Stomach (tissue), 9 donors: ENCODE results near the gene FOXK2. TPM values are rescaled to one million over a fixed set of nuclear protein-coding genes. Genes with fewer than 3 reads are reported as not detected.
A peak's percentile ranks its signal among the peaks of the same experiment; 100 is the strongest.

Source experiments
- DNase-seq, 2 donors: peaks; one replicate each; pipeline versions ENCODE4 v3.0.0 to v3.0.0-alpha.2; 2013 to 2019
- H3K27ac ChIP-seq, 5 donors: fragments of 200-600 bp in 4 of 5; sonication (generic) in 4 of 5; one replicate each; pipeline ENCODE4 v1.5.1; 2013 to 2019; ENCODE audit warnings: mild to moderate bottlenecking in 1 of 5, moderate library complexity in 1 of 5
- H3K27me3 ChIP-seq, 3 donors: fragments of 200-600 bp; sonication (generic); one replicate each; pipeline ENCODE4 v1.5.1; 2017 to 2019; ENCODE audit warnings: mixed run types in 1 of 3
- H3K36me3 ChIP-seq, 4 donors: fragments of 200-600 bp; sonication (generic); 1 replicate in 3 of 4; 2 replicates in 1 of 4; pipeline ENCODE4 v1.5.1; 2016 to 2019
- H3K4me1 ChIP-seq, 4 donors: fragments of 200-600 bp; sonication (generic); one replicate each; pipeline ENCODE4 v1.5.1; 2016 to 2019
- H3K4me3 ChIP-seq, 4 donors: fragments of 200-600 bp; sonication (generic) in 3 of 4; one replicate each; pipeline ENCODE4 v1.5.1; 2016 to 2019; ENCODE audit warnings: mild to moderate bottlenecking in 1 of 4
- H3K9me3 ChIP-seq, 4 donors: fragments of 200-600 bp; sonication (generic); one replicate each; pipeline ENCODE4 v1.5.1; 2016 to 2019
- EP300 ChIP-seq: sonication (generic); formaldehyde crosslinking; IDR thresholded peaks from one replicate; pipeline ENCODE4 v1.6.1; 2017; ENCODE audit warnings: antibody characterized with exemption
- POLR2A ChIP-seq, 4 donors: fragments of 450-650 bp; IDR thresholded peaks; one replicate each; pipeline ENCODE4 v1.6.1; 2016; ENCODE audit warnings: antibody characterized with exemption in 4 of 4, control low read depth in 2 of 4, mild to moderate bottlenecking in 1 of 4, moderate library complexity in 1 of 4
- POLR2AphosphoS5 ChIP-seq, 3 donors: sonication (generic); formaldehyde crosslinking; IDR thresholded peaks; one replicate each; pipeline ENCODE4 v1.6.1; 2016; ENCODE audit warnings: antibody characterized with exemption in 3 of 3
- WGBS, 5 donors: extraction: QIAGEN DNeasy Blood & Tissue Kit in 3 of 5; methylation state at CpG; one replicate each; pipeline versions ENCODE4 v1.1.5 to v1.1.7; 2013 to 2018; 5-methylcytosine and 5-hydroxymethylcytosine counted together
- intact Hi-C: fragments of 100-400 bp; cut with DNase I; formaldehyde crosslinking; loops from one replicate; pipeline ENCODE4 v1.15.1; 2023; ENCODE audit warnings: low total_unique reads
- polyA plus RNA-seq, 3 donors: library from polyadenylated mRNA; stranded (reverse); fragments of 200-250 nt; gene quantifications; one replicate each; pipeline ENCODE4 v1.2.3, GENCODE V29; 2013
- total RNA-seq, 5 donors: library from RNA; depleted of rRNA; stranded (reverse); fragments of >200 nt; gene quantifications; one replicate each; pipeline versions ENCODE4 v1.1.0 to v1.2.3, GENCODE V29; 2014 to 2016
- TF ChIP-seq, protein P1 (sequence below), 7 experiments: fragments of 450-650 bp in 4 of 7; fragments of 200-600 bp in 3 of 7; sonication (generic) in 3 of 7; IDR thresholded peaks; one replicate each; pipeline ENCODE4 v1.5.1; 2016 to 2019; ENCODE audit warnings: antibody characterized with exemption in 7 of 7, control low read depth in 2 of 7, mild to moderate bottlenecking in 1 of 7
- donor health status: healthy with polysubstance abuse.
- donor health status: Bipolar disorder and iron deficiency.
- donor health status: healthy.

FOXK2 gene
- total and polyA plus RNA-seq, 8 donors: 12.8 to 71.8 (median 31.9) TPM

DNA sequence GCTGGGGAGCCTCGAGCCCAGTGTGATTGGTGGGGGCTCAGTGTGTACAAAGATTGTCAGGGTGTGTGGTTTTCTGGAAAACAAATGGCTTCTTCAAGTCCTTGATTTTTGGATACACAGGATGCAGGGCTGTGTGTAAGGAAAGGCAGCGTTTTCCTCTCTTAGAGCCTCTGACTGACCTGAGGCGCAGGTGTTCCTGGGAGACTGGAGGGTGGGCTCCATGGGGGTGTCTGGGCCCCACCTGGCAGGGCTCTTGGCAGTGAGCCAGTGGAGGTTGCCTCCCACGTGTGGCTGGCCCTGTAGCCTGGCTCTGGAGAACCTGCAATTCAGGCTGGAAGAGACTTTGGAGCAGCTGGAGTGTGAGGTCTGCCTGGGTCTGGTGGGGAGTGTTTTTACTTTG is 5.0 kb downstream of the FOXK2 start:
- WGBS, 5 donors: 7 to 38% (median 29%) methylated on average over 3 to 4 of the region's 4 CpGs
- H3K36me3 ChIP-seq: no peaks in the 10 kb centered on the region
- peak in 1 of 2 donors; percentile 81 for DNase-seq
- H3K4me1 ChIP-seq: peaks cover 46 to 92% (median 78%) of the 10 kb centered on the region in 4 donors
- TF ChIP-seq EP300: no peak
- TF ChIP-seq, protein P1, sequence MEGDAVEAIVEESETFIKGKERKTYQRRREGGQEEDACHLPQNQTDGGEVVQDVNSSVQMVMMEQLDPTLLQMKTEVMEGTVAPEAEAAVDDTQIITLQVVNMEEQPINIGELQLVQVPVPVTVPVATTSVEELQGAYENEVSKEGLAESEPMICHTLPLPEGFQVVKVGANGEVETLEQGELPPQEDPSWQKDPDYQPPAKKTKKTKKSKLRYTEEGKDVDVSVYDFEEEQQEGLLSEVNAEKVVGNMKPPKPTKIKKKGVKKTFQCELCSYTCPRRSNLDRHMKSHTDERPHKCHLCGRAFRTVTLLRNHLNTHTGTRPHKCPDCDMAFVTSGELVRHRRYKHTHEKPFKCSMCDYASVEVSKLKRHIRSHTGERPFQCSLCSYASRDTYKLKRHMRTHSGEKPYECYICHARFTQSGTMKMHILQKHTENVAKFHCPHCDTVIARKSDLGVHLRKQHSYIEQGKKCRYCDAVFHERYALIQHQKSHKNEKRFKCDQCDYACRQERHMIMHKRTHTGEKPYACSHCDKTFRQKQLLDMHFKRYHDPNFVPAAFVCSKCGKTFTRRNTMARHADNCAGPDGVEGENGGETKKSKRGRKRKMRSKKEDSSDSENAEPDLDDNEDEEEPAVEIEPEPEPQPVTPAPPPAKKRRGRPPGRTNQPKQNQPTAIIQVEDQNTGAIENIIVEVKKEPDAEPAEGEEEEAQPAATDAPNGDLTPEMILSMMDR (IDR thresholded peaks at IDR 0.05): no peak
- no peak for TF ChIP-seq POLR2A (IDR thresholded peaks at IDR 0.05)
- no peak for TF ChIP-seq POLR2AphosphoS5 (IDR thresholded peaks at IDR 0.05)
- no peaks in the 10 kb centered on the region for H3K9me3 ChIP-seq
- no peak overlapping the region for H3K4me3 ChIP-seq
- no peaks in the 10 kb centered on the region for H3K27me3 ChIP-seq
- H3K27ac ChIP-seq: peak overlapping the region in 2 of 5 donors; percentile 2 to 54
- intact Hi-C loops: no loop called here

DNA sequence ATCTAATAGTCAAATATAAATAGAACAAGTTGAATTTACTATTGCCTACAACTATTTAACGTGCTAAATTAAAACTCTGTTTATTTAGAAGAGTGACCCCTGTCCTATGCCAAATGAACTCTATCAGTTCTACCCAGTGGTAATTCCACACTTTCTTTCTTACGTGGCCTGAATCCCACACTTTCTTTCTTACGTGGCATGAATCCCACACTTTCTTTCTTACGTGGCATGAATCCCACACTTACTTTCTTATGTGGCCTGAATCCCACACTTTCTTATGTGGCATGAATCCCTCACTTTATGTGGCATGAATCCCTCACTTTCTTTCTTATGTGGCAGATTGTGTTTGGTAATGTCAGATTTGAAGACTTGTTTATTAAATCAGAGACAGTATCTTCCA is 6.2 kb downstream of the FOXK2 start:
- TF ChIP-seq POLR2A (IDR thresholded peaks at IDR 0.05) (no peak), POLR2AphosphoS5 (IDR thresholded peaks at IDR 0.05) (no peak), EP300 (no peak)
- whole genome bisulfite sequencing, 5 donors: 39 to 74% (median 67%) methylated on average over 4 of the region's 4 CpGs
- intact Hi-C loops: no loop called here
- no peaks in the 10 kb centered on the region for H3K27me3 ChIP-seq
- no peak overlapping the region for H3K4me3 ChIP-seq
- H3K4me1 ChIP-seq: peaks cover 47 to 99% (median 82%) of the 10 kb centered on the region in 4 donors
- no peak for DNase-seq
- H3K27ac ChIP-seq: peak overlapping the region in 2 of 5 donors; percentile 15 to 54
- no peaks in the 10 kb centered on the region for H3K36me3 ChIP-seq
- H3K9me3 ChIP-seq: no peaks in the 10 kb centered on the region

DNA sequence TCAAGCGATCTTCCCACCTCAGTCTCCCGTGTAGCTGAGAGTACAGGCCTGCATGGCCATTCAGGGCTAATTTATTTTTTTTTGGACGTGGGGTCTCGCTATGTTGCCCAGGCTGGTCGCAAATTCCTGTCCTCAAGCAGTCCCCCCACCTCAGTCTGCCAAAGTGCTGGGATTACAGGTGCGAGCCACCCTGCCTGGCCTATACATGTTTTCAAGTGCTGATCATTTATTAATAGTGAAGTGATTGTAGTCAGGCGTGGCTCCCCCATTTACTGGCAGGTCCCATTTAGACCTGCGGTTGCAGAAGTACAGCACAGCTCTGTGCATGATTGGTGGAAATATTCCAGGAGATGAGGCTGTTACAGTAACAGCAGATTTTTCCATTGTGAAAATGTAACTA is 8.4 kb downstream of the FOXK2 start:
- TF ChIP-seq POLR2AphosphoS5 (IDR thresholded peaks at IDR 0.05) (no peak), EP300 (no peak), POLR2A (IDR thresholded peaks at IDR 0.05) (no peak)
- TF ChIP-seq, protein P1 (IDR thresholded peaks at IDR 0.05): no peak
- H3K27me3 ChIP-seq: no peaks in the 10 kb centered on the region
- H3K4me3 ChIP-seq: no peak overlapping the region
- no peak for DNase-seq
- H3K9me3 ChIP-seq: no peaks in the 10 kb centered on the region
- WGBS, 5 donors: 69 to 80% (median 72%) methylated on average over 8 of the region's 8 CpGs
- intact Hi-C loops: no loop called here
- no peaks in the 10 kb centered on the region for H3K36me3 ChIP-seq
- H3K4me1 ChIP-seq: peaks cover 57 to 99% (median 78%) of the 10 kb centered on the region in 4 donors
- H3K27ac ChIP-seq: peak overlapping the region in 3 of 5 donors; percentile 10 to 73 (median 58)

DNA sequence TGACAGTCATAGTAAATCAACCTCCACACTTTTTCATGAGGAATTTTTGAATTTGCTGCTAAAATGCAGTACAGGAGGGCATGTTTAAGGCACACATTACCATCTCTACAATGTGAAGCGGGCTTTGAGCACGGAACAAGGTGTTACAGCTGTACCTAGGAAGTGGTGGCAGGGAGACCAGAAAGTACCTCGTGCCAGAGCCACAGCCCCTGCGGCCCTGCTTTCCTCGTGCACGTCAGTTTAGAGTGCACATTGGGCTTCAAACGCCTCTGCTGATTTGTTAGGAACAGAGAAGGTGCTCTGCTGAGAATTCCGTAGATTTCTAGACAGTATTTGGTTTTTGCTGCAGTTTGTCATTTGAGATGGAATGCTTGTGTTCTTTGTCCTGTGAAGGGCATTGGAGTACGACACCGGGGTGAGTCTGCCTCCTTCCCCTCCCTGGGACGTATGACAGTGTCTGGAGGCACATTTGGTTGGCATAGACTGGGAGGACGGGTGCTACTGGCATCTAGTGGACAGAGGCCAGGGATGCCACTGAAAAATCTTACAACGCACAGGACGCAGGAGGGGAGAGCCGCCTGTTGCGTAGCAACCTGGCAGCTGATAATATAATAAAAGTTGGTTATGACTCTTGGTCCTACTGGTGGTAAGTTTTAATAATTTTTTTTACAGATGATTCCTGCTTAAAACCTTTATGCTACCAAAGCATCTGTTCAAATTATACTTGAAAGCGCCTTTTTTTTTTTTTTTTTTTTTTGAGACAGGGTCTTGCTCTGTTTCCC is 9.1 kb downstream of the FOXK2 start:
- H3K4me1 ChIP-seq: peaks cover 57 to 99% (median 80%) of the 10 kb centered on the region in 4 donors
- H3K4me3 ChIP-seq: no peak overlapping the region
- TF ChIP-seq, protein P1 (IDR thresholded peaks at IDR 0.05): no peak
- peak in 1 of 3 donors; percentile 20 for TF ChIP-seq POLR2AphosphoS5 (IDR thresholded peaks at IDR 0.05)

DNA sequence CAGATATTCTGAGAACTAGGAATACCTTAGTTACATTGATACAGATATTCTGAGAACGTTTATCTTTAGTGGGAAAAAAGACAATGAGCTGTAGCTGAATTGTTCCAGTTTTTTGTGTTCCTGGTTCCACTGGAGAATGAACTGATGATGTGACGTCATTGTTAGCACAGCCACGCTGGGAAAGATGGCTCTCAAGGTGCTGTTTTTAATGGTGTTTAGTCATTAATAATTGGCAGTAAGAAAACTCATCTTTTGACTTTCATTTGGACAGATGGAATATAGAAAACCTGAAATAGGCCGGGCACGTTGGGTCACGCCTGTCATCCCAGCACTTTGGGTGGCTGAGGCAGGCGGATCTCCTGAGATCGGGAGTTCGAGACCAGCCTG is 10.4 kb downstream of the FOXK2 start:
- H3K27ac ChIP-seq: peak overlapping the region in 1 of 5 donors; percentile 73
- 77 to 85% (median 79%) methylated on average over 9 of the region's 9 CpGs for WGBS, 5 donors

More for the DNA sequence above, 9.1 kb downstream of the FOXK2 start:
- H3K27me3 ChIP-seq: no peaks in the 10 kb centered on the region
- 29 to 44% (median 41%) methylated on average over 17 of the region's 17 CpGs for WGBS, 5 donors
- DNase-seq: peak; percentile 33 to 78
- peak overlapping the region; percentile 6 to 73 (median 54) for H3K27ac ChIP-seq
- H3K36me3 ChIP-seq: no peaks in the 10 kb centered on the region
- no peaks in the 10 kb centered on the region for H3K9me3 ChIP-seq
- intact Hi-C loops: no loop called here

More for the DNA sequence above, 10.4 kb downstream of the FOXK2 start:
- TF ChIP-seq EP300: no peak
- TF ChIP-seq, protein P1 (IDR thresholded peaks at IDR 0.05): no peak
- TF ChIP-seq POLR2AphosphoS5 (IDR thresholded peaks at IDR 0.05): no peak
- TF ChIP-seq POLR2A (IDR thresholded peaks at IDR 0.05): no peak
- Histone ChIP-seq H3K36me3 (no peaks in the 10 kb centered on the region), H3K4me3 (no peak overlapping the region), H3K27me3 (no peaks in the 10 kb centered on the region), H3K4me1 (peaks cover 61 to 97% (median 79%) of the 10 kb centered on the region in 4 donors), H3K9me3 (no peaks in the 10 kb centered on the region)
- no peak for DNase-seq
- intact Hi-C loops: no loop called here
